HCT116 (cell line): ENCODE results near the gene IRX1.

ENCODE experiments used
- CEBPB ChIP-seq: IDR thresholded peaks from 2 replicates; pipeline ENCODE4 v1.6.1; 2012; ENCODE audit warnings: low read depth
- CTCF ChIP-seq, 3 experiments: fragments of 200-600 bp in 1 of 3; sonication (generic) in 1 of 3; IDR thresholded peaks in 2 of 3; conservative IDR thresholded peaks in 1 of 3; 2 replicates each; pipeline ENCODE4 v1.5.1; 2012 to 2017; ENCODE audit warnings: low read depth in 2 of 3, low read length in 2 of 3, antibody characterized with exemption in 1 of 3, borderline replicate concordance in 1 of 3, control low read depth in 1 of 3, mild to moderate bottlenecking in 1 of 3, mixed read lengths in 1 of 3, mixed run types in 1 of 3, moderate library complexity in 1 of 3; ENCODE audit not compliant: insufficient read depth in 1 of 3
- JUND ChIP-seq: IDR thresholded peaks from 2 replicates; pipeline ENCODE4 v1.6.1; 2012
- POLR2A ChIP-seq: IDR thresholded peaks from 2 replicates; pipeline ENCODE4 v1.7.0; 2011; ENCODE audit warnings: borderline replicate concordance; ENCODE audit not compliant: insufficient read depth, insufficient read length; ENCODE audit errors: extremely low read depth
- POLR2AphosphoS5 ChIP-seq: IDR thresholded peaks from 2 replicates; pipeline ENCODE4 v1.6.1; 2011; ENCODE audit warnings: mild to moderate bottlenecking, low read depth, low read length, moderate library complexity
- RAD21 ChIP-seq: IDR thresholded peaks from 2 replicates; pipeline ENCODE4 v1.6.1; 2012; ENCODE audit warnings: low read depth, mild to moderate bottlenecking
- SIN3A ChIP-seq: IDR thresholded peaks from 2 replicates; pipeline ENCODE4 v1.6.1; 2012; ENCODE audit warnings: low read depth
- YY1 ChIP-seq: IDR thresholded peaks from 2 replicates; pipeline ENCODE4 v1.6.1; 2011; ENCODE audit warnings: low read length, low read depth, moderate library complexity, mild to moderate bottlenecking; ENCODE audit not compliant: insufficient replicate concordance; ENCODE audit errors: extremely low read depth
- ZBTB33 ChIP-seq: IDR thresholded peaks from 2 replicates; pipeline ENCODE4 v1.6.1; 2011; ENCODE audit warnings: mild to moderate bottlenecking, low read length, moderate library complexity; ENCODE audit not compliant: insufficient replicate concordance; ENCODE audit errors: extremely low read depth
- ZFX ChIP-seq: fragments of 450-650 bp; IDR thresholded peaks from 2 replicates; pipeline ENCODE4 v1.6.1; 2017

GRCh38 chr5:3634061-3634460, 38.4 kb downstream of the IRX1 start:
- no peak for TF ChIP-seq CTCF (IDR thresholded peaks at IDR 0.05 in 2 of 3, conservative IDR thresholded peaks at IDR 0.05 in 1 of 3; ENCODE audit: borderline replicate concordance in 1 of 3, insufficient read depth in 1 of 3, low read depth in 2 of 3, low read length in 2 of 3)
- no peak for TF ChIP-seq JUND
- TF ChIP-seq SIN3A: no peak
- no peak for TF ChIP-seq POLR2AphosphoS5
- no peak for TF ChIP-seq ZFX
- TF ChIP-seq YY1: no peak
- no peak for TF ChIP-seq POLR2A
- no peak for TF ChIP-seq RAD21
- no peak for TF ChIP-seq ZBTB33
- TF ChIP-seq CEBPB: no peak
